IMR-90 (cell line): ENCODE results near the gene CASTOR1. TPM values are rescaled to one million over a fixed set of nuclear protein-coding genes. Genes with fewer than 3 reads are reported as not detected.

ENCODE experiments used
- ATAC-seq: fragments of 200-7000 bp; cut with Tn5 transposase; 2 replicates; pipeline ENCODE4 v1.9.1; 2020; ENCODE audit warnings: low read depth, mild to moderate bottlenecking, moderate library complexity
- BruUV-seq: library from RNA; stranded (reverse); fragments of 400-500 nt; replicated peaks from 2 replicates; lab custom pipeline; 2021; lab: Mats Ljungman, UMichigan
- CTCF ChIA-PET: fragments of 300-600 bp; formaldehyde crosslinking; extraction: SDS; loops from one replicate; lab custom pipeline; 2021; ENCODE audit warnings: antibody characterized with exemption; lab: Yijun Ruan, JAX
- POLR2A ChIA-PET: fragments of 300-600 bp; sonication (Branson Sonifier 250); formaldehyde crosslinking; loops from one replicate; lab custom pipeline; 2022; ENCODE audit warnings: antibody characterized with exemption; ENCODE audit not compliant: unreplicated experiment; lab: Charles Lee
- DNase-seq: peaks from one replicate; pipeline ENCODE4 v3.0.0; 2013
- H2AFZ ChIP-seq: replicated peaks from 2 replicates; pipeline ENCODE3; 2013; ENCODE audit warnings: low read length, mild to moderate bottlenecking; ENCODE audit not compliant: poor library complexity
- H2AK5ac ChIP-seq: 2 replicates; pipeline ENCODE4 v1.6.1; 2013; ENCODE audit warnings: low read depth, low read length, inconsistent platforms
- H2AK9ac ChIP-seq: replicated peaks from 2 replicates; pipeline ENCODE3; 2013; ENCODE audit warnings: mild to moderate bottlenecking, low read depth, low read length, moderate library complexity; ENCODE audit not compliant: poor library complexity
- H2BK120ac ChIP-seq: 2 replicates; pipeline ENCODE4 v1.6.1; 2013; ENCODE audit warnings: low read depth, low read length, inconsistent platforms
- H2BK15ac ChIP-seq: 3 replicates; pipeline ENCODE4 v1.6.1; 2013; ENCODE audit warnings: low read depth, low read length, inconsistent platforms
- H2BK20ac ChIP-seq: 2 replicates; pipeline ENCODE4 v1.6.1; 2013; ENCODE audit warnings: low read depth, mild to moderate bottlenecking, inconsistent platforms, low read length, moderate library complexity
- H2BK5ac ChIP-seq: 2 replicates; pipeline ENCODE4 v1.6.1; 2013; ENCODE audit warnings: mild to moderate bottlenecking, low read depth, low read length, inconsistent platforms; ENCODE audit not compliant: poor library complexity, severe bottlenecking
- H3K14ac ChIP-seq: replicated peaks from 2 replicates; pipeline ENCODE4 v1.6.1; 2013; ENCODE audit warnings: low read depth, low read length, inconsistent platforms
- H3K18ac ChIP-seq: 2 replicates; pipeline ENCODE4 v1.6.1; 2013; ENCODE audit warnings: low read depth, low read length, control low read depth
- H3K23ac ChIP-seq: 2 replicates; pipeline ENCODE4 v1.6.1; 2013; ENCODE audit warnings: low read depth, low read length, inconsistent platforms
- H3K27ac ChIP-seq: 2 replicates; pipeline ENCODE4 v1.5.1; 2013; ENCODE audit warnings: mild to moderate bottlenecking, control low read depth, low read length; ENCODE audit not compliant: insufficient read depth
- H3K27me3 ChIP-seq: 2 replicates; pipeline ENCODE4 v1.6.1; 2013; ENCODE audit warnings: low read length; ENCODE audit not compliant: control insufficient read depth, insufficient read depth
- H3K36me3 ChIP-seq: 2 replicates; pipeline ENCODE4 v1.6.1; 2013; ENCODE audit warnings: low read length, mixed read lengths; ENCODE audit not compliant: control insufficient read depth, insufficient read depth
- H3K4ac ChIP-seq: 2 replicates; pipeline ENCODE4 v1.6.1; 2013; ENCODE audit warnings: low read depth, low read length, inconsistent platforms
- H3K4me1 ChIP-seq: 2 replicates; pipeline ENCODE4 v1.6.1; 2013; ENCODE audit warnings: low read length, mixed read lengths; ENCODE audit not compliant: control insufficient read depth, insufficient read depth
- H3K4me2 ChIP-seq: 2 replicates; pipeline ENCODE4 v1.6.1; 2013; ENCODE audit warnings: low read depth, mild to moderate bottlenecking, control low read depth, low read length, moderate library complexity
- H3K4me3 ChIP-seq: 2 replicates; pipeline ENCODE4 v1.5.1; 2013; ENCODE audit warnings: low read depth, mild to moderate bottlenecking, control low read depth, low read length, moderate library complexity; ENCODE audit not compliant: insufficient read depth
- H3K56ac ChIP-seq: 2 replicates; pipeline ENCODE4 v1.6.1; 2013; ENCODE audit warnings: low read length, inconsistent platforms; ENCODE audit not compliant: insufficient read depth; ENCODE audit errors: extremely low read depth
- H3K79me1 ChIP-seq, 2 experiments: 2 replicates each; pipeline ENCODE4 v1.6.1; 2013; ENCODE audit warnings: low read length in 2 of 2, inconsistent platforms in 1 of 2, low read depth in 1 of 2
- H3K9ac ChIP-seq: 2 replicates; pipeline ENCODE4 v1.6.1; 2013; ENCODE audit warnings: low read depth, low read length, control low read depth
- H3K9me1 ChIP-seq: 2 replicates; pipeline ENCODE4 v1.6.1; 2013; ENCODE audit warnings: low read length, inconsistent platforms; ENCODE audit not compliant: insufficient read depth
- H3K9me3 ChIP-seq: 2 replicates; pipeline ENCODE4 v1.6.1; 2013; ENCODE audit warnings: low read length; ENCODE audit not compliant: control insufficient read depth, insufficient read depth
- H4K20me1 ChIP-seq: 2 replicates; pipeline ENCODE4 v1.6.1; 2013; ENCODE audit warnings: low read length, inconsistent platforms; ENCODE audit not compliant: insufficient read depth
- H4K5ac ChIP-seq: 2 replicates; pipeline ENCODE4 v1.6.1; 2013; ENCODE audit warnings: mild to moderate bottlenecking, low read depth, low read length, control low read depth
- H4K8ac ChIP-seq, 2 experiments: 2 replicates each; pipeline ENCODE4 v1.6.1; 2013; ENCODE audit warnings: low read depth in 2 of 2, low read length in 2 of 2, control low read depth in 1 of 2, inconsistent platforms in 1 of 2
- H4K91ac ChIP-seq: 2 replicates; pipeline ENCODE4 v1.6.1; 2013; ENCODE audit warnings: low read depth, low read length, inconsistent platforms; ENCODE audit not compliant: insufficient read depth
- BHLHE40 ChIP-seq: fragments of 150-350 bp; IDR thresholded peaks from 2 replicates; pipeline ENCODE4 v1.6.1; 2016; ENCODE audit warnings: mild to moderate bottlenecking, low read depth, low read length
- CEBPB ChIP-seq: IDR thresholded peaks from 2 replicates; pipeline ENCODE4 v1.6.1; 2012; ENCODE audit warnings: low read depth, low read length, improper control_type of control experiment
- CHD1 ChIP-seq: IDR thresholded peaks from 2 replicates; pipeline ENCODE4 v1.6.1; 2012; ENCODE audit warnings: low read depth, low read length, improper control_type of control experiment
- FOS ChIP-seq: fragments of 150-350 bp; IDR thresholded peaks from 2 replicates; pipeline ENCODE4 v1.6.1; 2016; ENCODE audit warnings: low read depth, low read length
- MAFK ChIP-seq: IDR thresholded peaks from 2 replicates; pipeline ENCODE4 v1.6.1; 2012; ENCODE audit warnings: low read depth, low read length, improper control_type of control experiment
- MAZ ChIP-seq: IDR thresholded peaks from 2 replicates; pipeline ENCODE4 v1.6.1; 2012; ENCODE audit warnings: low read depth, mild to moderate bottlenecking, low read length, improper control_type of control experiment, moderate library complexity, borderline replicate concordance
- MXI1 ChIP-seq: IDR thresholded peaks from 2 replicates; pipeline ENCODE4 v1.6.1; 2012; ENCODE audit warnings: low read depth, mild to moderate bottlenecking, low read length, moderate library complexity, borderline replicate concordance
- NFE2L2 ChIP-seq: fragments of 150-350 bp; IDR thresholded peaks from 2 replicates; pipeline ENCODE4 v1.6.1; 2016; ENCODE audit warnings: low read depth, mild to moderate bottlenecking, low read length
- POLR2A ChIP-seq: IDR thresholded peaks from 2 replicates; pipeline ENCODE4 v1.6.1; 2012; ENCODE audit warnings: mild to moderate bottlenecking, low read depth, low read length
- RAD21 ChIP-seq: IDR thresholded peaks from 2 replicates; pipeline ENCODE4 v1.6.1; 2012; ENCODE audit warnings: low read length, improper control_type of control experiment
- RCOR1 ChIP-seq: IDR thresholded peaks from 2 replicates; pipeline ENCODE4 v1.6.1; 2012; ENCODE audit warnings: mild to moderate bottlenecking, low read length, improper control_type of control experiment; ENCODE audit not compliant: insufficient replicate concordance
- RFX5 ChIP-seq: IDR thresholded peaks from 2 replicates; pipeline ENCODE4 v1.8.0; 2012; ENCODE audit warnings: low read depth, mild to moderate bottlenecking, low read length, moderate library complexity
- SMC3 ChIP-seq: fragments of 150-350 bp; IDR thresholded peaks from 2 replicates; pipeline ENCODE4 v1.6.1; 2016; ENCODE audit warnings: low read depth, mild to moderate bottlenecking, antibody characterized with exemption, low read length, moderate library complexity
- WGBS, 2 experiments: methylation state at CpG; one replicate each; pipeline versions ENCODE4 v1.1.5 to v1.1.7; 2013; ENCODE audit warnings: missing lambda C conversion rate in 2 of 2; ENCODE audit not compliant: insufficient read length in 1 of 2; ENCODE audit errors: extremely low coverage in 2 of 2; 5-methylcytosine and 5-hydroxymethylcytosine counted together
- dilution Hi-C: fragments of 300-500 bp; cut with HindIII; formaldehyde crosslinking; loops from one replicate; pipeline ENCODE4 v1.14.3; 2018; ENCODE audit warnings: low sequenced_read_pairs; ENCODE audit not compliant: unreplicated experiment
- in situ Hi-C: fragments of 300-500 bp; cut with MboI; formaldehyde crosslinking; loops from 3 replicates; pipeline ENCODE4 v1.14.3; 2019; ENCODE audit warnings: low sequenced_read_pairs, inconsistent platforms, mixed read lengths
- intact Hi-C: fragments of 100-400 bp; cut with micrococcal nuclease; formaldehyde crosslinking; loops from 2 replicates; pipeline ENCODE4 v1.10.0; 2022
- polyA plus RNA-seq, 3 experiments: library from polyadenylated mRNA; depleted of rRNA; stranded (reverse); fragments of >200 nt; gene quantifications; 2 replicates each; pipeline ENCODE4 v1.2.3, GENCODE V29; 2012; ENCODE audit warnings: low replicate concordance in 1 of 3
- total RNA-seq: library from RNA; depleted of rRNA; stranded (reverse); fragments of >200 nt; gene quantifications from 2 replicates; pipeline ENCODE4 v1.2.3, GENCODE V29; 2012
- TF ChIP-seq, protein P1 (sequence below): conservative IDR thresholded peaks from 2 replicates; pipeline ENCODE4 v1.5.1; 2012; ENCODE audit warnings: mild to moderate bottlenecking, low read depth, low read length, improper control_type of control experiment
- TF ChIP-seq, protein P2 (sequence below): fragments of 150-350 bp; IDR thresholded peaks from 2 replicates; pipeline ENCODE4 v1.6.1; 2016; ENCODE audit warnings: low read depth, mild to moderate bottlenecking, low read length, moderate library complexity, borderline replicate concordance
- TF ChIP-seq, protein P3 (sequence below): fragments of 150-350 bp; IDR thresholded peaks from 2 replicates; pipeline ENCODE4 v1.6.1; 2017; ENCODE audit warnings: mild to moderate bottlenecking, antibody characterized with exemption, low read length, low read depth

The CASTOR1 gene
- total and polyA plus RNA-seq, 2 of the 4 experiments (the other 2 are of a cell fraction), result 10.6 to 23.5 TPM

DNA sequence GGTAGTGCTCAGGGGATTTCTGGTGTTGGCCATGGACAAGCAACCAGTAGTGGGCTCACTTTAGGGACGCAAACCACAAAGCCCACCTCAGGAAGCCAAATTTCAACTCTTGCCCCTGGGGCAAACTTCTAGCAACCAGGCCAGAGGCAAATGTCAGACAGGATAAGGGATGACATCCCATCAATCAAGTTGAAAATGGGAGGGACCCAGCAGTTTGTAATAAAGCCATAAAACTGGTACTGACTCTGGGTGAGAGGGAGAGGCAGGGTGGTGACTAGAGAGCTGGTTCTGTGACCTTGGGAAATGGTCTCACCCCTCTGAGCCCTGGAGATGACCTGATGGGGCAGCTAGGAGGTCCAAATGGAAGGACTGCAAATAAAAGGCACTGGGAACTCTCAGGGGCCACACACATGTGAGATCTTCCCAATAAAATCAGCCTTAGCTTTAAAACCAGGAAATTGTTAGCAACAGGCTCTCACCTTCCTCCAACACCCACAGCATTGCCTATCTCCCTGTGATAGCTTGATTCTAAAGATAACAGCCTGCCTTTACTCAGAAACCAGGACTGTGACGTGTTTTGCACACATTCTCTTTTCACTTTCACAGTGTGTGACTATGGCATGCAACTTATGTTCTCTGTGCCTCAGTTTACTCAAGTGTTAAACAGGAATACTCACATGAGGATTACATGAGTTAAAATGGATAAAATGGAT is 43.8 kb upstream of the CASTOR1 start:
- dilution Hi-C loops (no loop called here), in situ Hi-C loops (no loop called here), intact Hi-C loops (no loop called here)
- peaks cover 2 to 7% of the 10 kb centered on the region in 2 experiments; a peak in 3 of 4 replicates for H3K79me1 ChIP-seq
- H2AFZ ChIP-seq, result no peak overlapping the region
- POLR2A ChIA-PET, result no interaction called here
- no peak overlapping the region for H3K18ac ChIP-seq
- no peak overlapping the region for H3K4me3 ChIP-seq
- no peak overlapping the region for H3K56ac ChIP-seq
- no peak overlapping the region for H2AK9ac ChIP-seq
- no peak overlapping the region for H2BK120ac ChIP-seq
- H3K27ac ChIP-seq, result no peak overlapping the region
- no peak overlapping the region for H3K14ac ChIP-seq
- H2BK15ac ChIP-seq, result no peak overlapping the region
- TF ChIP-seq RFX5 (no peak), POLR2A (no peak), RCOR1 (no peak), MAZ (no peak), CHD1 (no peak), MXI1 (no peak), RAD21 (no peak), MAFK (no peak), FOS (no peak), CEBPB (no peak), BHLHE40 (no peak), NFE2L2 (no peak), SMC3 (no peak)
- TF ChIP-seq, protein P1, sequence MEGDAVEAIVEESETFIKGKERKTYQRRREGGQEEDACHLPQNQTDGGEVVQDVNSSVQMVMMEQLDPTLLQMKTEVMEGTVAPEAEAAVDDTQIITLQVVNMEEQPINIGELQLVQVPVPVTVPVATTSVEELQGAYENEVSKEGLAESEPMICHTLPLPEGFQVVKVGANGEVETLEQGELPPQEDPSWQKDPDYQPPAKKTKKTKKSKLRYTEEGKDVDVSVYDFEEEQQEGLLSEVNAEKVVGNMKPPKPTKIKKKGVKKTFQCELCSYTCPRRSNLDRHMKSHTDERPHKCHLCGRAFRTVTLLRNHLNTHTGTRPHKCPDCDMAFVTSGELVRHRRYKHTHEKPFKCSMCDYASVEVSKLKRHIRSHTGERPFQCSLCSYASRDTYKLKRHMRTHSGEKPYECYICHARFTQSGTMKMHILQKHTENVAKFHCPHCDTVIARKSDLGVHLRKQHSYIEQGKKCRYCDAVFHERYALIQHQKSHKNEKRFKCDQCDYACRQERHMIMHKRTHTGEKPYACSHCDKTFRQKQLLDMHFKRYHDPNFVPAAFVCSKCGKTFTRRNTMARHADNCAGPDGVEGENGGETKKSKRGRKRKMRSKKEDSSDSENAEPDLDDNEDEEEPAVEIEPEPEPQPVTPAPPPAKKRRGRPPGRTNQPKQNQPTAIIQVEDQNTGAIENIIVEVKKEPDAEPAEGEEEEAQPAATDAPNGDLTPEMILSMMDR, result no peak
- TF ChIP-seq, protein P2, sequence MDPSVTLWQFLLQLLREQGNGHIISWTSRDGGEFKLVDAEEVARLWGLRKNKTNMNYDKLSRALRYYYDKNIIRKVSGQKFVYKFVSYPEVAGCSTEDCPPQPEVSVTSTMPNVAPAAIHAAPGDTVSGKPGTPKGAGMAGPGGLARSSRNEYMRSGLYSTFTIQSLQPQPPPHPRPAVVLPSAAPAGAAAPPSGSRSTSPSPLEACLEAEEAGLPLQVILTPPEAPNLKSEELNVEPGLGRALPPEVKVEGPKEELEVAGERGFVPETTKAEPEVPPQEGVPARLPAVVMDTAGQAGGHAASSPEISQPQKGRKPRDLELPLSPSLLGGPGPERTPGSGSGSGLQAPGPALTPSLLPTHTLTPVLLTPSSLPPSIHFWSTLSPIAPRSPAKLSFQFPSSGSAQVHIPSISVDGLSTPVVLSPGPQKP, result no peak
- TF ChIP-seq, protein P3, sequence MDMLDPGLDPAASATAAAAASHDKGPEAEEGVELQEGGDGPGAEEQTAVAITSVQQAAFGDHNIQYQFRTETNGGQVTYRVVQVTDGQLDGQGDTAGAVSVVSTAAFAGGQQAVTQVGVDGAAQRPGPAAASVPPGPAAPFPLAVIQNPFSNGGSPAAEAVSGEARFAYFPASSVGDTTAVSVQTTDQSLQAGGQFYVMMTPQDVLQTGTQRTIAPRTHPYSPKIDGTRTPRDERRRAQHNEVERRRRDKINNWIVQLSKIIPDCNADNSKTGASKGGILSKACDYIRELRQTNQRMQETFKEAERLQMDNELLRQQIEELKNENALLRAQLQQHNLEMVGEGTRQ, result no peak
- H2BK20ac ChIP-seq, result no peak overlapping the region
- no peak overlapping the region for H4K5ac ChIP-seq
- BruUV-seq, result no TSS peak
- no peak overlapping the region for H4K8ac ChIP-seq
- no peaks in the 10 kb centered on the region for H3K9me3 ChIP-seq
- 0 out of 2 replicates have a peak, but pooled peaks cover 3% of the 10 kb centered on the region for H4K20me1 ChIP-seq
- no peak for ATAC-seq
- peaks cover 63% of the 10 kb centered on the region for H3K36me3 ChIP-seq
- no peak overlapping the region for H4K91ac ChIP-seq
- no peak overlapping the region for H2BK5ac ChIP-seq
- WGBS, 2 experiments, result no CpG with 5 or more reads among the region's 2 CpGs
- H3K4ac ChIP-seq, result no peak overlapping the region
- DNase-seq, result no peak
- H3K4me1 ChIP-seq, result peaks cover 4% of the 10 kb centered on the region
- H3K9me1 ChIP-seq, result peaks cover 16% of the 10 kb centered on the region
- CTCF ChIA-PET, result no interaction called here
- H3K23ac ChIP-seq, result no peak overlapping the region
- no peaks in the 10 kb centered on the region for H3K27me3 ChIP-seq
- no peak overlapping the region for H3K9ac ChIP-seq
- no peak overlapping the region for H2AK5ac ChIP-seq
- H3K4me2 ChIP-seq, result no peak overlapping the region
